NCI-H748 (cell line): Measurements from ENCODE around the gene TLCD3B.

Source experiments
- DNase-seq: peaks from one replicate; lab custom pipeline; 2025; ENCODE audit not compliant: unreplicated experiment; lab: John Stamatoyannopoulos, UW

TLCD3B gene

GRCh38 chr16:29991571-29991904 lies 39.5 kb downstream of the TLCD3B start:
- DNase-seq: no peak

- DNase-seq: no peak
These were observed 40.0 kb downstream of the TLCD3B start for GRCh38 chr16:29990883-29991570.

GRCh38 chr16:29990034-29990433 lies 41.0 kb downstream of the TLCD3B start:
- DNase-seq: no peak

GRCh38 chr16:29989111-29989858 lies 41.8 kb downstream of the TLCD3B start:
- no peak for DNase-seq

GRCh38 chr16:29988346-29989075 lies 42.6 kb downstream of the TLCD3B start:
- no peak for DNase-seq

- DNase-seq: no peak
These were observed 43.5 kb downstream of the TLCD3B start for GRCh38 chr16:29987371-29988085.

GRCh38 chr16:29986931-29987330 lies 44.1 kb downstream of the TLCD3B start:
- no peak for DNase-seq

- DNase-seq: no peak
These were observed 44.8 kb downstream of the TLCD3B start for GRCh38 chr16:29986231-29986630.

GRCh38 chr16:29985271-29985811 lies 45.7 kb downstream of the TLCD3B start:
- DNase-seq: no peak

GRCh38 chr16:29984764-29985147 lies 46.3 kb downstream of the TLCD3B start:
- no peak for DNase-seq

GRCh38 chr16:29984137-29984763 lies 46.8 kb downstream of the TLCD3B start:
- no peak for DNase-seq

- no peak for DNase-seq
These were observed 47.5 kb downstream of the TLCD3B start for GRCh38 chr16:29983420-29984136.

GRCh38 chr16:29982560-29983419 lies 48.3 kb downstream of the TLCD3B start:
- no peak for DNase-seq

GRCh38 chr16:29978564-29979270 lies 52.4 kb downstream of the TLCD3B start:
- DNase-seq: no peak

GRCh38 chr16:29978081-29978480 lies 53.0 kb downstream of the TLCD3B start:
- no peak for DNase-seq

- DNase-seq: no peak
These were observed 53.8 kb downstream of the TLCD3B start for GRCh38 chr16:29977063-29977825.

- DNase-seq: no peak
These were observed 55.1 kb downstream of the TLCD3B start for GRCh38 chr16:29975811-29976511.
